NCI-H1417 treated with DMSO at 0.1 percent for 48 hours (cell line): ENCODE data around the gene CHPF.

Experiments
- DNase-seq: peaks from one replicate; lab custom pipeline; 2025; lab: John Stamatoyannopoulos, UW

Gene CHPF, protein sequence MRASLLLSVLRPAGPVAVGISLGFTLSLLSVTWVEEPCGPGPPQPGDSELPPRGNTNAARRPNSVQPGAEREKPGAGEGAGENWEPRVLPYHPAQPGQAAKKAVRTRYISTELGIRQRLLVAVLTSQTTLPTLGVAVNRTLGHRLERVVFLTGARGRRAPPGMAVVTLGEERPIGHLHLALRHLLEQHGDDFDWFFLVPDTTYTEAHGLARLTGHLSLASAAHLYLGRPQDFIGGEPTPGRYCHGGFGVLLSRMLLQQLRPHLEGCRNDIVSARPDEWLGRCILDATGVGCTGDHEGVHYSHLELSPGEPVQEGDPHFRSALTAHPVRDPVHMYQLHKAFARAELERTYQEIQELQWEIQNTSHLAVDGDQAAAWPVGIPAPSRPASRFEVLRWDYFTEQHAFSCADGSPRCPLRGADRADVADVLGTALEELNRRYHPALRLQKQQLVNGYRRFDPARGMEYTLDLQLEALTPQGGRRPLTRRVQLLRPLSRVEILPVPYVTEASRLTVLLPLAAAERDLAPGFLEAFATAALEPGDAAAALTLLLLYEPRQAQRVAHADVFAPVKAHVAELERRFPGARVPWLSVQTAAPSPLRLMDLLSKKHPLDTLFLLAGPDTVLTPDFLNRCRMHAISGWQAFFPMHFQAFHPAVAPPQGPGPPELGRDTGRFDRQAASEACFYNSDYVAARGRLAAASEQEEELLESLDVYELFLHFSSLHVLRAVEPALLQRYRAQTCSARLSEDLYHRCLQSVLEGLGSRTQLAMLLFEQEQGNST

DNA sequence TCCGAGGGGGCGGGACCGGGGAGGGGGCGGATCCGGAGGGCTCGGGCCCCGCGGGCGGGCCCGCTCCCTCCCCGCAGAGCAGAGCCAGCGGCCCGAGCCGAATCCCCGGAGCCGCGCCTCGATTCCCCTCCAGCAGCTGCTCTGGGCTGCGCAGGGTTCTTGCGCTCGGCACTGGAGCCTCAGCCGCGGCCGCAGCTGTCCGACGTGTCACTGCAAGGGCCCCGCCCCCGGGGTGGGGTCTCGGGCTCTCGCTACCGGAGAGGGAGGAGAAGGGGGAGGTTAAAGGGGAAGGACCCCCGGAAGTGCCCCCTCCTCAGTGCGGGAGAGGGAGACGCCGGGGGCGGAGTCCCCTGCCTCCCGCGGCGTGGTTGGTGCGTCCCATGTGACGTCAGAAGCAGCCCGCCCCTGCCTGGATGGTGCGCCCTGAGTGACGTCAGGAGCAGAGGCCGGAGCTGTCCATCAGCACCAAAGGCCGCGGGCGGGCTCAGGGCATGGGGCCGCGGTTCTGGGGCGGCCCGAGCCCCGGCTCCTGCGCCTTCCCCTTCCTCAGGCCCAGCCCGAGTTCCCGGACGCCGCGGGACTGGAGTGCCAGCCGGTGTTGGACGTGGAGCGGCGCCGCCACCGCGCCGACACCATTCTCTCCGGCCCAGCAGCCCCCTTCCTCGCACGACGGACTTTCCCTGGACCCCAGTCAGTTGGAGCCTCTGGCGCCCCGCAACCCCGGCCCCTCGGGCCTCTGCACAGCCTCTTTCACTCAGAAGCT lies at the start of gene CHPF, which contains the start of gene TMEM198:
Gene CHPF, minus strand, starts transcription at position 214 of the 763 bp plus-strand sequence. CDS start 271 bp downstream, outside the sequence.
Gene TMEM198, plus strand, starts transcription at position 433 of the 763 bp plus-strand sequence. CDS start 700 bp downstream, outside the sequence.
- peak; percentile 64 for DNase-seq

DNA sequence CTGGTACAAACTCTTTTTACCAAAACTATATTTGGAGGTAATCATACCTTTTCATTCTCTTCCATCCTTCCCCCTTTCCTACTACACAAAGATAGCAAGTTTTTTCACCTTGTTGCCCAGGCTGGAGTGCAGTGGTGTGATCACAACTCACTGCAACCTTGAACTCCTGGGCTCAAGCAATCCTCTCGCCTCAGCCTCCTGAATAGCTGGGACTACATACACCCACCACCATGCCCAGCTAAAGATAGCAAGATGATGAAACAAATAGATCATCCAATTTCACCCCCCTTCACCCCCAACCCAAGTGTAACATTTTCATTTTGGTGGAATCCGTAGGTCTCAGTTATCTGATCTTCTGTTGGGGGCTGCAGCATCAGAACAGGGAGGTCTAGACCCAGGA lies 49.5 kb upstream of the CHPF start:
- DNase-seq, result no peak

DNA sequence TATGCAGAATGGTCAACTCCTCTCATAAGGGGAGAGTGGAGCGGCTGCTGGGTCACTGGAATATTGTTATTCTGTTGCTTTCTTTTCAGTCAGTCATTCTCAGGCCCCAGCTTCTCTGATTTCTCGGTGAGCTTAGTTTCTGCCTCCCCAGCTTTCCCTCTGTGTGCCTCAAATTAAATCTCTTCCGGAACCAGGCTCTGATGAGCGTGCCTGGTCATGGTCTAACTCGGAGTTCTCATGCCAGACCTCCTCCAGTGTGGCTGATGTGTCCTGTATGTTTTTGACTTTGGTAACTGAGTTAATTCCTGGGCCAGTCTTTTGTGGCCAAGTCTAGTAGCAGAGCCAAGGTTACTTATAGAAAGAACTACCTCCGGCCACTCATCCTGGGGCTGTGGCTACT lies 49.1 kb upstream of the CHPF start:
- DNase-seq, result no peak

DNA sequence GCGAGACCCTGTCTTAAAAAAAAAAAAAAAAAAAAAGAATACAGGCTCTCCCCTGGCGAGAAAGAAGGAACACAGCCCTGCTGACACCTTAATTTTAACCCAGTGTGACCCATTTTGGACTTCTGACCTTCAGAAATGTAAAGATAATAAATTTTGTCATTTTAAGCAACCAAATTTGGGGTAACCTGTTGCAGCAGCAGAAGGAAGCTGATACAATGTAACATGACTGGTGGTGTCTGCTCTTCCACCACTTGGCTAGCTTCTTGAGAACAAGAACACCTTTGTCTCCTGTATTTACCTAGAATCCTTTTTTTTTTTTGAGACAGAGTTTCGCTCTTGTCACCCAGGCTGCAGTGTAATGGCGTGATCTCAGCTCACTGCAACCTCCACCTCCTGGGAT lies 47.5 kb upstream of the CHPF start:
- no peak for DNase-seq

DNA sequence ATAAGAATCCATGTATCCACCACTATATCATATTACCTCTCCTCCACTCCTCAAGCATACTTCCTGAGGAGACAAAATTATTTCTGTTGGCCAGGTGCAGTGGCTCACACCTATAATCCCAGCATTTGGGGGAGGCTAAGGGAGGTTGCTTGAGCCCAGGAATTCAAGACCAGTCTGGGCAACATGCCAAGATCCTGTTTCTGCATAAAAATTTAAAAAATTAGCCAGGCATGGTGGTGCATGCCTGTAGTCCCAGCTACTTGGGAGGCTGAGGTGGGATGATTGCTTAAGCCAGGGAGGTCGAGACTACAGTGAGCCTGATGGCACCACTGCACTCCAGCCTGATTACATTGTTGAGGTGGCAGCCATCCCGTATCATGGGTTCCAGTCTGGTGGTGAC lies 37.7 kb upstream of the CHPF start:
- DNase-seq, result no peak

DNA sequence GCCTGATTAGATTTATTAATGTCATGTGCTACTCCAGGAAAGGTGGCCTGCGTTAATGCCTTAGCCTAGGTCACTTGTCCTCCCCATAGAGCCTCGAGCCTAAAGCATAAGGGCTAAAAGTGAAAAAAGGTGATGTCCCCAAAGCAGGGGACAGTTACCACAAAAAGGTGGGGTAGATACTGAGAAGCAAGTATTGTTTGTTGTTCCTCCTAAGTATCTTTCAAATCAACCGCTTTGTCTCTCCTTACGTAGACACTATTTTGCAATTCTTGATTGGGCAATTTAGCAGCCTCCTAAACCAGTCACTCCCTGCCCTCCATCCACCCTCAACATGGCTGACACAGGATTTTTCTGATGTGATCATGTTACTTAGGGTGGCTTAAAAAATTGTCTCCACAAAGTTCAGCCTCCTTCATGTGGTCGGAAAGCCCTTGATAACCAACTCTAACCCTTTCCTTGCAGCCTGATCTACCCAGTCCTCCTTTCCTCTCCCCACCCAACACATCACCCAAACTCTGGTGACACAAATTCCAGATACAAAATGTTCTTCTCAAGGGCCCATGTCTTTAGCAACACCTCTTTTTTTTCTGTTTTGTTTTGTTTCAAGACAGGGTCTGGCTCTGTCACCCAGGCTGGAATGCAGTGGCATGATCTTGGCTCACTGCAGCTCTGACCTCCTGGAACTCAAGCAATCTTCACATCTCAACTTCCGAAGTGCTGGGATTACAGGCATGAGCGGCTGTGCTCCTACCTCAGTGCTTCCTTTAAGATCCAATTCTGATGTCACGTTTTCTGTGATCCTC lies 35.4 kb upstream of the CHPF start:
- DNase-seq, result no peak

DNA sequence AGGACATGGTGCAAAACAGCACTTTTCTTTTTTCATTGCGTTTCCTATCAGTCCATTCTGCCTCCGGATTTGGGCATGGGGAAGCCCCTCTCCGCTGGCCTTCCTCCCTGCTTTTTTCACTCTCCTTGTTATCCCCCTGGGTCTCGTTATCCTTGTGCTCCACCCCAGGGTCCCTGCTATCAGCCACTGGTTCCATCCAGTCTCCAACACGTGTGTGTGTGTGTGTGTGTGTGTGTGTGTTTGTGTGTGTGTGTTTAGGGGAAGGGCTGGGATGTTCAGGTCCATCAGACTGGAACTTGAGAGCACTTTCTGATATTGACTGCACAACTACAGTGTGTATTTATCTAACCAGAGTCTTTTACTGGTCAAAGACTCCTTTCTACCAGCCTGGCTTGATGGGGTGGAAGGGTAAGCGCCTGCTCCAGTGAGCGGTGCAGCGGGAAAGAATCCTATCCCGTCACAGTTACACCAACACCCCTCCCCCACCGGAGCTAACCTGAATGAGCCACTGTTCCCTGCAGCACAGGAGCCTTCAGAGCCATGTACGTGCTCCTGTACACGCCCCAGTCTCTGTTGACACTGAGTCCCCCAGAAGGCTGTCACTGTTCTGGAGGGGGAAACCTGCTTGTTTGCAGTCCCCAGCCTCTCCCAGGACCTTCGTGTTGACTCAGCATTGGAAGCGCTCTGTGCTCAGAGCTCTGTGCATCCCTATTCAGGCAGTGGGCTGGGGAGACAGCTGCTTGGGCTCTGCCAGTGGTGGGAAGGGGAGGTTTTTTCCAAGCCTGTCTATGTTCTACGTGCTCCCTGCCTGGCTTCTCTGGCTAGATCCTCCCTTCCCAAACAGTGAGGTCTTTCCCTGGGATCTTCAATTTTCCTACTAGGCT lies 33.1 kb upstream of the CHPF start:
- DNase-seq, result no peak

DNA sequence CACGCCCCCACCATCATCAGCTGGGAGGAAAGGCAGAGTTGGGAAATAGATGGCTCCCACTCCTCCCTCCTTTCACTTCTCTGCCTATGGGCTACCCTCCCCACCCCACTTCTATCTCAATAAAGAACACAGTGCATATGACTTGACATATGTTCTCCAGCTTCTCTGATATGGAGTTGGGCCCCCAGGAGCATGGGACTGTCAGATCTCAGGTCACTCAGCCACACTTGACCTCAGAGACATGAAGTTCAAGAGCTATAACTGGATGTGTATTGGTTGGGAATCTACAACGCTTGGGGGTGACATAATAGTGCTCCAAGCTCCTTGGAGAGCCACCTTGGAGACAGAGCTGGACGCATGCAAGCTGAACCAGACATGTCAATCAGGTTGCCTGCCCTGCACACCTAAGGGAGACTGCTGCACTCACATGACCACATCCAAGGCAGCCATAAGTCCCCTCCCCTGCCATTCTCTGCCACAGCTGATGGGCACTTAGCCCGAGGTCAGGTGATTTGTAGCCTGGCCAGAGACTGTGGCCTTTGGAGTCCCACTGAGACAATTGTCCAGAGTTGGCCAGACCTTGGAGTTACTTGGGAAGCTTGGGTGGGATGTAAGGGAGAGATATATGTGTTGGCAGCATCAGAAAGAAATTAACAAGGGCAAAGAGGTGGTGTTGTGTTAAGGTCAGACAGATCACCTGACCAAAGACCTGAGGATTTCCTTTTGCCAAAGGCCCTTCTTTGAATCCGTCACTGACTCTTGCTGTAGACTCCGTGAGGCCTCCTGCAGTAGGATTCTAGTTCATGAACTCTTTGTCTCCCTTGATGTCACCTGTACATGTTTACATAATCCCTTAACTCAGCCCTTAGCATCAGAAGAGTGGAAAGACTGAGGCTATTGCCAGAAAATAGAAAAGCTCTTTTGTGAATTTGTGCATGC lies 32.2 kb upstream of the CHPF start:
- no peak for DNase-seq

DNA sequence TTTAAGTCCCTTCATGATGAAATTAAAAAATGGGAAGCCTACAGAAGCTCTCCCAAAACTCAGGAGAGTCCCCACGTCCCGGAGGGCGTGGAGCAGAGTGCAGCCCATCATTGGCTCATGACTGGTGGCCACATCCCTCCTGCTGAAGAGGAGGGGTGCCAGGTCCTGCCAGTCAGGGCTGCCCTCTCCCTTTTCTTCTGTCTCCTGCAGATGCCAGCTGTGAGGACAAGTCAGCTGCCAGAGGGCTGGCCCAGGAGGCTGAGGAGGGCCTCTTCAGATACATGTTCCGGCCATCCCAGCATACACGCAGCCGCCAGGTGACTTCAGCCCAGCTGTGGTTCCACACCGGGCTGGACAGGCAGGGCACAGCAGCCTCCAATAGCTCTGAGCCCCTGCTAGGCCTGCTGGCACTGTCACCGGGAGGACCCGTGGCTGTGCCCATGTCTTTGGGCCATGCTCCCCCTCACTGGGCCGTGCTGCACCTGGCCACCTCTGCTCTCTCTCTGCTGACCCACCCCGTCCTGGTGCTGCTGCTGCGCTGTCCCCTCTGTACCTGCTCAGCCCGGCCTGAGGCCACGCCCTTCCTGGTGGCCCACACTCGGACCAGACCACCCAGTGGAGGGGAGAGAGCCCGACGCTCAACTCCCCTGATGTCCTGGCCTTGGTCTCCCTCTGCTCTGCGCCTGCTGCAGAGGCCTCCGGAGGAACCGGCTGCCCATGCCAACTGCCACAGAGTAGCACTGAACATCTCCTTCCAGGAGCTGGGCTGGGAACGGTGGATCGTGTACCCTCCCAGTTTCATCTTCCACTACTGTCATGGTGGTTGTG lies 31.1 kb upstream of the CHPF start:
- no peak for DNase-seq

DNA sequence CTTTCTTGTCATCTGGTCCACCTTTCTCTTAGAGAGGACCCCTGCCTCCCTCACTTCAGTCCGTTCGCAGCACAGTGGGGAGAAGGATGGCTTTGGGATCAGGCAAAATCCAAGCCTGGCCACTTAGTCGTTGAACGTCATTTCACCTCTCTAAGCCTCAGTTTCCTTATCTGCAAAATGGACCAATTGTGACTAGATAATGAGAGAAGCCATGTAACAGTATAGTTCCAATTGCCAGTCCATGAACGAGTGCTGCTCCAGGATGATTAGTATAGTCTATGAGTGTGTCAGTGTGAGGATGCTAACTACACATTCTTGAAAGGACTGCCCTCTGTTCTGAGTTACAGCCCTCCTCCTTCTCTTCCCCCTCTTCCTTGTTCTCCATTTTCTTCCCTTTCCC lies 29.6 kb upstream of the CHPF start:
- DNase-seq, result no peak

DNA sequence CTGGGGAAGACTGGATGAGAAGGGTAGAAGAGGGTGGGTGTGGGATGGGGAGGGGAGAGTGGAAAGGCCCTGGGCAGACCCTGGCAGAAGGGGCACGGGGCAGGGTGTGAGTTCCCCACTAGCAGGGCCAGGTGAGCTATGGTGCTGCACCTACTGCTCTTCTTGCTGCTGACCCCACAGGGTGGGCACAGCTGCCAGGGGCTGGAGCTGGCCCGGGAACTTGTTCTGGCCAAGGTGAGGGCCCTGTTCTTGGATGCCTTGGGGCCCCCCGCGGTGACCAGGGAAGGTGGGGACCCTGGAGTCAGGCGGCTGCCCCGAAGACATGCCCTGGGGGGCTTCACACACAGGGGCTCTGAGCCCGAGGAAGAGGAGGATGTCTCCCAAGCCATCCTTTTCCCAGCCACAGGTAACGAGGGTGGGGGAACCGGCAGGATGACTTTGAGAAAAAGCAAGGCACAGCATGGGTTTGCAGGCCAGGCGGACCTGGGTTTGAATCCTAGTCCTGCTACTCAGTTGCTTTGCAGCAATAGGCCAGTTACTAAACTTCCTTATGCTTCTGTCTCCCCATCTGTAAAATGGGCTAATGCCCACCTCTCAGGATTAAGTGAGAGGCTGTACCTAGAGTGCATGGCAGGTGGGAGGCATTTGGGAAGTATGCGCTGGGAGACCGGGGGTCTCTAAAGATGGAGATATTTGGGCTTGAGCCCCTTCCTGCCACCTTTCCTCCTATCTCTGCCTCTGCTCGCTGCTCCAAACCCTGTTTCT lies 28.8 kb upstream of the CHPF start, which contains the start of gene INHA:
Gene INHA, plus strand, starts transcription at position 74 of the 765 bp plus-strand sequence. Its CDS starts 65 bp downstream, at position 139.
- DNase-seq, result no peak

DNA sequence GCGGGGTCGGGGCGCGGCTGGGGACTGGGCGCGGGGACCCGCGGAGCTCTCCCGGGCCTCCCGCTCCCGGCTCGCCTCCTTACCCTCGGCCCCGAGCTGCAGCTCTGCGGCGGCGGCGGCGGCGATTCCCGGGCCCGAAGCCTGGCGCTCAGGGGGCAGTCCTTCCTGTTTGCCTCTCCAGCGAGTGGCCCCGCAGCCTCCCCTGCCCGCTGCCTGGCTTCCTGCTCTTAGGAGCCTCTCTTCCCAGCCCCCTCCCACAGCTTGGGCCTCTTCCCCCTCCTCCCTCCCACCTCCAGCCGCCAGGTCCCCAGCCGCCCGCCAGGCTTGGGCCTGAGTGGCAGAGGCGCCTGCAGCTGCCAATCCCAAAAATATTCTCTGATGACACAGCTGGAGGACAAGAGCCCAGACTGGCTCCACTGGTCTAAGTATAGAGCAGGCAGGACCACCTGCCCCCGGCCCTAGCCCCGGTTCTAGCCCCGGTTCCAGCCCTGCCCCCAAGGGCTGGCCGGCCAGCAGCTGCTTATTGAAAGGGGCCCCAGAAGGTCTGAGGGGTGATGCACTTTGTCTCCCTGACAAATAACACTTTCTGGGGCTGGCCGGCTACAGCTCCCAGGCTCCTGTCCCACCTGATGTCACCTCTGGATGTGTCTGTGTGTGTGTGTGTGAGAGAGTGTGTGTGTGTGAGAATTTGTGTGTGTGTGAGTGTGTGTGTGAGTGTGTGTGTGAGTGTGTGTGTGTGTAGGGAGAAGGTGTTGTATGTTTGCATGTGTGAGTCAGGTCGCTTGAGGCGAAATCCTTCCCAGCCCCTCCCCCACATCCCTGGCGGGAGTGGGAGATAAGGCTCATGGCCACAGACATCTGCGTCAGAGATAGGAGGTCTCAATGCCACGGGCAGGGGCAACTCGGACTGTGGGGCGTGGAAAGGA lies 28.0 kb upstream of the CHPF start, which contains the start of gene OBSL1:
Gene OBSL1, minus strand, starts transcription at position 229 of the 926 bp plus-strand sequence. CDS start 307 bp downstream, outside the sequence.
- peak; percentile 9 for DNase-seq

DNA sequence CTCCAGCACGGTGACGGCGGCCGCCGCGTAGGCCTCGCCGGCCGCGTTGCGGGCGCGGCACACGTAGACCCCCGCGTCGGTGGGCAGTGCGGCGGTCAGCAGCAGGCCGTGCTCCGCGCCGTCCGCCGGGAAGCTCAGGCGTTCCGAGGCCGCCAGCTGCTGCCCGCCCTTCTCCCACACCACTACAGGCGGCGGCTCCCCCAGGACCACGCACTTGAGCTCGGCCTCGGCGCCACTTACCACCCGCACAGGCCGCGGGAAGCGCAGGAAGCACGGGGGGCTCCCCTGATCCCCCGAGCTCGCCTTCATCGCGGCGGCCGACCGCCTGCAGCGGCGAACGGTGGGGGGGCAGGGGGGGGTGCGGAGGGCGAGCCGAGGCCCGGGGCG lies 27.3 kb upstream of the CHPF start:
- DNase-seq, result no peak

DNA sequence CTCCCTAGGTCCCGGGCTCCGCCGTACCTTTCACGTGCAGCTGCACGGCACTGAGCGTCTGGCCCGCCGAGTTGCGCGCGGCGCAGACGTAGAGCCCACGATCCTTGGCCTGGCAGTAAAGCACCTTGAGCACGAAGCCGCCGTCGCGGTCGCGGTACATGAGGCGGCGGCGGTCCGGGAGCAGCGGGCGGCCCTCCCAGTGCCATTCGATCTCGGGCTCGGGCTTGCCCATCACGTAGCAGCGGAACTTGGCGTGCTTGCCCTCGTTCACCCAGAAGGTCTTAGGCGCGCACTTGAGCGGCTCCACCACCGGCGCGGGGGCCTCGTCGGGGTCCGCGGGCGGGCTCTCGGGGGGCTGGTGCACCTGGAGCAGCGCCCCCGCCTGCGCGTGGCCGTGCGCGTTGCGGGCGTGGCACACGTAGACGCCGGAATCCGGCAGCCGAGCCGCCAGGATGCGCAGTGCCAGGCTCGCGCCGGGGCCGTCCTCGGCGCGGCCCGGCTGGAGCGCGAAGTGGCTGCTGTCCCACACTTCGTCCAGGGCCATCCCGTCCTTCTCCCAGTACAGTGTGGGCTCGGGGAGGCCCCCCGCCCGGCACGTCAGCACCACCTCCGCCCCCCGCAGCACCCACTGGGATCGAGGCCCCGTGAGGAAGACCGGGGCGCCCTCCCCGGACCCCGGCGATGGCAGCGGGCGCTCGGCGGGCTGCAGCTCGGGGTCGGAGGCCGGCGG lies 26.8 kb upstream of the CHPF start:
- DNase-seq, result no peak

DNA sequence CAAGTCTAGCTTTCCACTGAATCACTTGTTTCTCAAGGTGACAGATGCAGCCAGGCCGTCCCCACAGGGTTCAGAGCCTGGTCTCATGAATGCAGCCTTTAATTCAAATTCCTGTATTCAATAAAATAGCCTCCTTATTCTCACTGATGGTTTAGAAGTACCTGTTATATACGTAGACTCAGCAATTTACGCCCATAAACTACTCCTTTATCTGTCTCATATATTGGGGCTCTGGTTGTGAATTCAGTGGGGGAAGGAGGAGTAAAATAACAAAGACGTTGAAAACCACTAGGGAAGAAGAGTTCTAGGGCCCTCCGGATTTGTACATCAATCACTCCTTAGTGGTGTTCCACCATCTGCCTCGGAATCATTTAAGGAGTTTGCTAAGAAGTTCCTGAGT lies 26.0 kb upstream of the CHPF start:
- no peak for DNase-seq

DNA sequence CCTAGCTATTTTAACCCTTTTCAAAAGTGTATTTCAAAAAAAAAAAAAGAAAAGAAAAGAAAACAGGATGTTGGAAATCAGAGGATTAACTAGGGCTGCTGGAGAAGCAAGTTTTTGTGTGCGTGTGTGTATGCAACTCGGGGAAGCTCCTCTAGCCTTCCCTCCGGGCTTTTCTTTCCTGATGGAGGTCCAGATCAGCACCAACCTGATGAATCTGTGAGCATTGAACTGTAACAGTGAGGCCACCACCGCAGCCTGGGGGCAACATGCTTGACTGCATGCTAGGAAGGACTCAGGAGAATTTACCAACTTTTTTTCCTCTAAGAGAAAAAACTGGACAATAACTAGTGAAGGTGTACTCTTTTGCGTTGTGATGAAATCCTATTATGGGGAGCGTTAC lies 25.4 kb upstream of the CHPF start:
- no peak for DNase-seq
